NOMO-1 (cell line): ENCODE results near the gene SLC6A18.

Experiments used
- DNase-seq, 2 experiments: peaks; one replicate each; lab custom pipeline; 2025; ENCODE audit not compliant: unreplicated experiment in 2 of 2; lab: John Stamatoyannopoulos, UW

Gene SLC6A18

DNA sequence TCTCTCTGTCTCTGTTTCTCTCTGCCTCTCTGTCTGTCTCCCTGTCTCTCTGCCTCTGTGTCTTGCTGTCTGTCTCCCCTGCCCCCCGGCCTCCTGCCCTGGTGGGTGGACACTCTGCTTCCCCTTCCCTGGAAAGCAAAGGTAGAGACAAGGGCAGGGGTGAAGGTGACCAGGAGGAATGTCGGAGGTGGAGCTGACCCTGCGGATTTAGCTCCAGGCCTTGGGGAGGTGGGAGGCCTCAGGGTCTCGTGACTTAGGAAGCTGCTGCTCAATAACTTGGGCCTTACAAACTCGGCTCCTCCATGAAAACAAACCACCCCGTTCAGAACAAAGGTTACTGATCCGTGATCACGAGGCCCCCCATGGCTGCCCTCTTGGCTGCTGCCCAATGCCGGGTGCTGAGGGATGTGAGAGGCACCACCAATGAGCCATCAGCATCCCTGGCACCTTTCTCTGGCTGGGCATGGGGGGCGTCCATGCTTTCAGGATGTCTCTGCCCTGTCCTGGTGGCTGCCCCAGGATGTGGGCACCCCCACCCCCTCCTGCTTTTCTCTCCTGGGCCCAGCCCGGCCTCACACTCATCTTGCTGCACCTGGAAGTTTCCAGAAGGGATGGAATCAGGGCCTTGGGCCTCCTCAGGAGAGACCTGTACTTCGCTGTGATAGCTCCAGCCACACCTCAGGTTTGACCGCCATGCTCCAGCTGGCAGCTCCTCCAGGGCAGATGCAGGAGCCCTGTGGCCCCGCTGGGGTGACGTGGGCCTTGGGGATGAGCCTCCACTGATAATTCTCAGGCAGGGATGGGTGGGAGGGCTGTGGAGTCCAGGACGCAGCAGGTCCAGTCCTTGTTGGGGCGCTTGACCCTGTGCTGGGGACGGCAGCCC is 38.6 kb upstream of the SLC6A18 start:
- DNase-seq, result no peak

DNA sequence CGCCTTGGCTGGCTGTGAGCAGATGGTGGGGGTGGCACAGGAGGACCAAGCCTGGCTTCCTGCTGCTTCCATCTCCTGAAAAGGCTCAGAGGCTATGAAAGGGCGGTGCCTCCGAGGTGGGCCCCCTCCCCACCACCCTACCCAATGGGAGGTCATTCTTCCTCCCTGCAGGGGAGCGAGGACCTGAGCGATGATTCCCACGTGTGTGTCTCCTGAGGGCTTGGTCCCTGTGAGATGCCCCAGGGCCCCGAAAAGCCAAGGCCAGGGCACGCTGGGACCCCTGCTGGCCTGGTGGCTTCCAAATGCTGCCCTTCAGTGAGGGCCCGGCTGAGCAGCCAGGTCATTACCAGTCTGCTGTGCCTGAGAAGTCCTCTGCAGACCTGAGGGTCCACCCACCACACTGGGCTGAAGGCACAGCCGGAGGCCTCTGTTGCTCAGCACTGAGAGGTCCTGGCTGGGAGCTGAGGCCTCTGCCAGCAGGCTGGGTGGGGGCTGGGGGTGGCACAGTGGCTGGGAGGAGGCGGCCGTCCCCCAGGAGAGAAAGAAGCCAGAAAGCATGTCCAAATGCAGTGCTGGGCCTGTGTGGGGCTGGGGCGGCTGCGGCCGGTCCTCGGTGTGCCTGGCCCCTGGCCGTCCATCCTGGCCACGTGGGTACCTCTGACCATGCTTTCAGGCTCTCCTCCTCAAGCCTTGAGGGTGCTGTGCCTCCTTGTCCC is 37.8 kb upstream of the SLC6A18 start:
- no peak for DNase-seq

DNA sequence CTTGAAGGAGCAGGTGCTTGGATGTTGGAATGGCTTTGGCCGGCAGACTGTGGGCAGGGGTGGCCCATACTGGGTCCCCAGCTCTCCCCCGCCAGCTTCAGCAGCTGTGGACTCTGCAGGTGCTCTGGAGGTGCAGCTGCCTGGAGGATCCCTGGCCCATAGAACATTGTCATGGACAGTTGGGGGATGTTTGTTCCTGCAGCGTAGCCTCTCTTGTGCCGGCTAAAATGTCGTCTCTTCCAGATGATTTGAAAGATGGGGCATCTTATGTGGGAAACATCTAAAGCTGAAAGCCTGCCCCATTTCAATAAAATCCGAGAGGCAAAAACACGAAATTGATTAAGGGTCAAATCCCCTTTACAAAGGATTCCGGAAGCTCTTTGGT is 37.2 kb upstream of the SLC6A18 start:
- no peak for DNase-seq

DNA sequence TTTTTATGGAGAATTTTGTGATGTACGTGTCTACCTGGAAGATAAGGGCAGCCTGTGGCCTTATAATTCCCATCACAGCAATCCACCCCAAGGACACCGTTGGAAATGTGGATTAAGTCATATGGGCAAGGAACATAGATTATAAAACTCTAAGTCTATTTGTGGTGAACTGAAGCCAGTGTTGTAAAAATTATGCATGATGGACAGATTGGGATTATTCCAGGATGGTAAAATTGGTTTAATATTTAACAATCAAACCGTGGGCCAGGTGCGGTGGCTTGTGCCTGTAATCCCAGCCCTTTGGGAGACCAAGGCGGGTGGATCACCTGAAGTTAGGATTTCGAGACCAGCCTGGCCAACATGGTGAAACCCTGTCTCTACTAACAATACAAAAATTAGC is 36.7 kb upstream of the SLC6A18 start:
- DNase-seq, result no peak

DNA sequence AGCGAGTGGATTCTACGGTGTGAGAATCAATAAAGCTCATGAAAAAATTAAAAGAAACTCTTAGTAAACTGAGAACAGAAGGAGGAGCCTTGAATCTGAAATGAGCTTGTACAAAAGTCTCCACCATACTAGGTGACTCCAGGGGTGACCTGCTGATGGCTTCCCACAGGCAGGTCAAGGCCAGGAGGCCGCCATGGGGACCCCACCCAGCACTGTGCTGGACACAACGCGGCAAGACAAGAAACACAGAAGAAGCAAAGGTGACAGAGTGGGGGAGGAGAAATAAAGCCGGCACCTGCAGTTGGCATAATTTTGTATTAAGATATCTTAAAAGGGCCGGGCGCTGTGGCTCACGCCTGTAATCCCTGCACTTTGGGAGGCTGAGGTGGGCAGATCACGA is 35.9 kb upstream of the SLC6A18 start:
- no peak for DNase-seq

DNA sequence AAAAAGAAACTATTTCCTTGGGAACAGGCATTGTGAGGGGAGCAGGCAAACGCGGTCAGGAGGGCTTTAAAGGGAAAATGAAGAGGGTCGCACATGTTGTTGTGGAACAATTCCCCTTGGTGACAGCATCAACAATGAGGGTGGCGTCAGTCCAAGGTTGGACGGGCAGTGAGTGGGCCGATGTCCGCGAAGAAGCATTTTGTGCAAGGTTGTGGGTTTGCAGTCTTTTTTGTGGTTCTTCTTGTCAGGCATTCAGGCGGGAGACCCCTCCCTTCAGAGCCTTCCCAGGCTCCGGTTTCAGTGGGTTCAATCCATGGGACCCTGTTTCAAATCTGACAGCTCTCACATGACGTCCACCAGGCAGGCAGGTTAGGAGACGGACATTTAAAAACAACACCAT is 34.9 kb upstream of the SLC6A18 start:
- DNase-seq, result no peak

DNA sequence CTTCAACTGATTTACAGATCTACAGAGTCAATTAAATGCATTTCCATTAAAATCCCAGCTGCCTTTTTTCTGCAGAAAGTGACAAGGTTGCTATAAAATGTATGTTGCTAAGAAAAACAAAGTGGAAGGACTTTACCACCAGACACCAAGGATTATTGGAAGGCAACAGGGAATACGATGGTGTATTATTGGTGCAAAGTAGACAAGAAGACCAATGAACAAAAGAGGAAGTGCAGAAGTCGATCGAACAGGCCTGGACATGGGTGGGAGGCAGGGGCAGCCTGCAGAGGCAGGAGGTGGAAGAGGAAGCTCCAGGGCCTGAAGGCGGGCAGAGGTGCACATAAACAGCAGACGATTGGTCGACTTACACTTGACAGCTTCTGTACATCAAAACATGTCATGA is 34.3 kb upstream of the SLC6A18 start:
- DNase-seq, result peak; percentile 93

DNA sequence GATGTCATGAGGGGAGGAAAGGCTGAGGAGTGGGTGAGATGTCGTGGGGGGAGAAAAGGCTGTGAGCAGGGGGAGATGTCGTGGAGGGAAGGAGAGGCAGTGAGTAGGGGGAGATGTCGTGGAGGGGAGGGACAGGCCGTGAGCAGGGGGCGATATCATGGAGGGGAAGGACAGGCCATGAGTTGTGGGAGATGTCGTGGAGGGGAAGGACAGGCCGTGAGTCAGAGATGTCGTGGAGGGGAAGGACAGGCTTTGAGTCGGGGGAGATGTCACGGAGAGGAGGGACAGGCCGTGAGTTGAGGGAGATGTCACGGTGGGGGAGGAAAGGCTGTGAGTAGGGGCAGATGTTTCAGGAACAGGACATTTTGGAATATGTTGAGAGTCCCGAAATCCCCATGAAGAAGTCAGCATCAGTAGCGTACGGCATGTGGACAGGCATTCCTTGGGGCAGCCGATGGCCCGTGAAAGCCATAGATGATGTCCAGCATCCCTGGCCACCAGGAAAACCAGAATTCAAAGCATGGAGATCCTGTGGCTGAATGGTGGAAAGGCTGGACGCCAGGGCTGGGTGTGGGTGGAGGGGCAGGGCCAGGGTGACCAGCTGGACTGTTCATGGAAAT is 32.1 kb upstream of the SLC6A18 start:
- DNase-seq, result no peak

DNA sequence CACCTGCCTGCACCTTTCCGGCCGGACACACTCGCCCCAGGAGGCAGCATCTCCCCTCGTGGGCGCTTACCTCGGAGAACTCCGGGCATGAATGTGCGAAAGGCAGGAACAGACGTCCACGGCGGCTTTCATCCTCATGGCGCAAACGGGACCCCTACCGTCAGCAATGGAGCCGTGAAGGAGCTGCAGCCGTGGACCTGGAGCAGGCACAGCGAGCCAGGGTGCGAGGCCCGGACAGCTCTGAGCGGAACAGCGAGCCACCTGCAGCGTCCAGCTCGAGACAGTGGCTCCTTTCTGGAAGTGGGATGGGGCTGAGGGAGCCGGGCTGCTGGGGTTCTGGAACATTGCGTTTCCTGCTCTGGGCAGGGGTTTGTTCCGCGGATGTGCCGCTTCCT is 31.6 kb upstream of the SLC6A18 start:
- DNase-seq, result no peak

DNA sequence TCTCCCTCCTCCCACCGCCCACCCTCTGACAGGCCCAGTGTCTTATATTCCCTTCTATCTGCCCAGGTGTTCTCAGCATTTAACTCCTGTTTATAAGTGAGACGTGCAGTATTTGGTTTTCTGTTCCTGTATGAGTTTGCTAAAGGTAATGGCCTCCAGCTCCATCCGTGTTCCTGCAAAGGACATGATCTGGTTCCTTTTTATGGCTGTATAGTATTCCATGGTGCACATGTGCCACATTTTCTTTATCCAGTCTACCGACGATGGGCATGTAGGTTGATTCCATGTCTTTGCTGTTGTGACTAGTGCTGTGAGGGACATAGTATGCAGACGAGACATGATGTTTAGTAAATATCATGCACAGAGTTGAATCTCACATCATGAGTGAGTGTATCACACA is 30.8 kb upstream of the SLC6A18 start:
- no peak for DNase-seq

DNA sequence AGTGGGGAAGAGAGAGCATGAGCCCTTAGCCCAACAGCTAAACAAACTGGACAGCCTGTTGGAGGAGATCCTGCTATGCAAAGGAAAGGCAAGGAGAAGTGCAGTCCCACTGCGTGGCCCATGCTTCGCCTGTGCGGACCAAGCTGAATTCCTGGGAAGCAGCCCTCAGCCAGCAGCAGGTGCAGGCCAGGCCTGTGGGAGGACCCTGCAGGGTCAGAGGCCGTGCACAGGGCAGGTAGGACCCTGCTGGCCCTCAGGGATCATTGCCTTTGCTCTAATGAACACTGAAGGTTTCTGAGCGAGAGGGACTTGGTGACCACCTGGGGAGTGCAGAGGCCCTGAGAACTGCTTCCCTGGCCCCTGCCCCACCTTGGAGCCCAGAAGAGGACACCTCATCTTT is 29.7 kb upstream of the SLC6A18 start:
- no peak for DNase-seq

DNA sequence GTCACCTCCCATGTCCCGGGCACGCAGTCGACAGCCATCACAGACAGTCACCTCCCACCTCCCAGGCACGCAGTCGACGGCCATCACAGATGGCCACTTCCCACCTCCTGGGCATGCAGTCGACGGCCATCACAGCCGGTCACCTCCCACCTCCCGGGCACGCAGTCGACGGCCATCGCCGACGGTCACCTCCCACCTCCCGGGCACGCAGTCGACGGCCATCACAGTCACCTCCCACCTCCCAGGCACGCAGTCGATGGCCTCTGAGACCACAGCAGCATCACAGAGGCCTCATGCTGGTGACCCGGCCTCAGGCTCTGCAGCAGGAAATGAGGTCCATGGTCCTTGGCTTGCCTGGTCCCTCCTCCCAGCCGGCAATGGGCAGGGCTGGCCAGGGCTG is 29.3 kb upstream of the SLC6A18 start:
- DNase-seq, result no peak

DNA sequence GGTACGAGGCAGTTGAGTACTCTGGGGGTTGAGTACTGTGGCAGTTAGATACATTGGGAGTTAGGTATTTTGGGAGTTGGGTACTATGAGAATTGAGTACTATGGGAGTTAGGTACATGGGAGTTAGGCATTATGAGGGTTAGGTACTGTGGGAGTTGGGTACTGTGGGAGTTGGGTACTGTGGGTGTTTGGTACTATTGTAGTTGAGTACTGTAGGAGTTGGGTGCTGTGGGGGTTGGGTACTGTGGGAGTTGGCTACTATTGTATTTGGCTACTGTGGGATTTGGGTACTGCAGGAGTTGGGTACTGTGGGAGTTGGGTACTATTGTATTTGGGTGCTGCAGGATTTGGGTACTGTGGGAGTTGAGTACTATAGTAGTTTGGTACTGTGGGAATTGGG is 28.6 kb upstream of the SLC6A18 start:
- no peak for DNase-seq

DNA sequence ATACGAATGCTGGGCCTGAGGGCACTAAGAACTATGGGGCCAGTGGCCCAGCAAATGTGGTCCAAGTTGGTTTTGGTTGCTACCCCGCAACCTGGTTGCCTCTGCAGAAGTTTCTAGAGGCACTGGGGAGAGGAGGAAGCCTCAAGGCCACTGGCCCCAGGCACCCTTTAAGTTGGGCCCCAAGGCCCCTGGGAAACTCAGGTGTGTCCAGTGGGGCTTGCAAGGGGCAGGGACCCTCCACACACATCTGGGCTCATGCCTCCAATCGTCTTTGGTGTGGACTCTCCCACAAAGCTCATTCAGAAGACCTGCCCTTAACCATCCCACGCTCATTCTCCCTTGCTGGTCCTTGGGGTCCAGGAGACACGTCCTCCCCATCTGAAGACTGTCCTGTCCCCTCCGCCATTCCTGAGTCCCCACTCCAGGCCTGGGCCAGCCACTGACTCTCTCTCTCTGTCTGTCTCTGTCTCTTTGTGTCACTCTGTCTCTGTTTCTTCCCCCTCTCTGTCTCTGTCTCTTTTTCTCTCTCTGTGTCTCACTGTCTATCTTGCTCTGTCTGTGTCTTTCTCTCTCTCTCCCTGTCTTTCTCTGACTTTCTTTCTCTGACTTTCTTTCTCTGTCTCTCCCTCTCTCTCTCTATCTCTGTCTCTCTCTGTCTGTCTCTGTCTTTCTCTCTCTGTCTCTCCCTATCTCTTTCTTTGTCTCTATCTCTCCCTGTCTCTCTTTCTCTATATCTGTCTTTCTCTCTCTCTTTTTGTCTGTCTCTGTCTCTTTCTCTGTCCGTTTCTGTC is 27.1 kb upstream of the SLC6A18 start:
- no peak for DNase-seq

DNA sequence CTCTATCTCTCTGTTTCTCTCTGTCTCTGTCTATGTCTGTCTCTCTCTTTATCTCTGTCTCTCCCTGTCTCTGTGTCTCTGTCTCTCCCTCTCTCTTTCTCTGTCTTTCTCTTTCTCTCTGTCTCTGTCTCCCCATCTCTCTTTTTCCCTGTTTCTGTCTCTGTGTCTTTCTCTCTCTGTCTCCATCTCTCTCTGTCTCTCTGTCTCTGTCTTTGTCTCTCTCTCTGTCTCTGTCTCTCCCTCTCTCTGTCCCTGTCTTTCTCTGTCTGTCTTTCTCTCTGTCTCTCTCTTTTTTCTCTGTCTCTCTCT is 25.9 kb upstream of the SLC6A18 start:
- DNase-seq, result no peak

DNA sequence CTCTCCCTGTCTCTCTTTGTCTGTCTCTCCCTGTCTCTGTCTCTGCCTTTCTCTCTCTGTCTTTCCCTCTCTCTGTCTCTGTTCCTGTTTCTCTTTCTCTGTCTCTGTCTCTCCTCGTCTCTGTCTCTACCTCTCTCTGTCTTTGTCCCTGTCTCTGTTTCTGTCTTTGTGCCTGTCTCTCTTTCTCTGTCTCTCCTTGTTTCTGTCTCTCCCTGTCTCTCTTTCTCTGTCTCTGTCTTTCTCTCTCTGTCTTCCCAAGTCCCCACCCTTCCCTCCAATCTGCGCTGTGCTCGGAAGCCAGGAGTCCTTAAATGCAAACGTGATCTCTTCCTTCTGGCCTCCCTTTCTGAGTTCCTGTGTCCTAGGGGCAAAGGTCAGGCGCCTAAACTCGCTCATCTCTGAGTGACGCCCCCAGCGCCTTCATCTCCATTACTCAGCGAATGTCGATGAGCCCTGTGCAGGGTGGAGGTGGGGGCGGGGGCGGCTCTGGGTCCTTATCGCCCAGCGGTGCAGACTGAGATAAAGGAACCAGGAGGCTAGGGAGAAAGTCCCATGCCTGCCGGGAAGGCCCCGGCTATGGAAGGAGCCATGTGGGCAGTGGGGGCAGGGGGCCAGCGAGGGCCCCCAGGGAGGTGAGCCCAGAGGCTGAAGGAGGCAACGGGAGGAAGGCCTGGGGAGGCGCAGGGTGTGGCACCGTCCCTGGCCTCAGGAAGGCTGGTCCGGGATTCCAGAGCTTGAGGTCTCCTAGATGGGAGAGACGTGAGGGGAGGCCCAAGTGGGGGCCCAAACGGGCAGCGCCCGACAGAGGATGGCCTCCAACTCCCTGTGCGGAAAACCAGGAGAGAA is 25.3 kb upstream of the SLC6A18 start:
- peak in 1 of 2 experiments; percentile 12 for DNase-seq

DNA sequence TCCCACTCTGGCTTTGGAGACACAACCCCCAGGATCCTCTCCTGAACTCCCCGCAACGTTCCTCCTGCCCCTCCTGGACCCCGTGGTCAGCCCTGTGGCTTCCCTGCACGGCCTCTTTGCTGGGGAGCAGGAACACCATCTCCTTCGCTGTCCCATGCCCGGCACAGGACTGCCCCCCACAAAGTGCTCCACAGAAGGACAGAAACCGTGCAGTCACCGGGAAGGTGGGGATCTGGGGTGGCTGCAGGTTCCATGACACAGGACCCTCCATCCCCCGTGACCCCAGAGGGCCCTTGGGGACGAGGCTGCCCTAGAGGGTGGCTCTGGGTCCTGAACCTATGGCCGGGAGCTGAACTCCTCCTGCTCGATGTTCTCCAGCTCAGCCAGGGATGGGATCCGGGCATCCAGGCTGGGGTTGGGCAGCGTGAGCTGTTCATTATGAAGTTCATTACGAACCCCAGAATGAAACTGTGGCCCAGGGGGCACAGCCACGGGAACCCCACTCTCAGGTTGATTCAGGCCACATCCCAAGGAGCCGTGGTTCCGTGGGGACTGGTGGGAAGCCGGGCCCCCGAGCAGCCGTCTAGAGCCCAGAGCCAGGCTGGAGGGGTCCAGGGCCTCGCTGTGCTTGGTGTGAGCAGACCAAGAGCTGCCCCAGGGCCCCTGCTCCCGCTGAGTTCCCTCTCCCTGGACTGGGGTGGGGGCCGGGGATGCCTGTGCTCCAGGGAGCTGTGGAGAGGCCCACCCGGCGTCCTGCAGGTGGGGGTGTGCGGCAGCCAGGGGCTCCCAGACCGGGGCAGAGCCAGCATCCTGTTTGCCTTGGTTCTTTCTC is 24.5 kb upstream of the SLC6A18 start:
- DNase-seq, result no peak

DNA sequence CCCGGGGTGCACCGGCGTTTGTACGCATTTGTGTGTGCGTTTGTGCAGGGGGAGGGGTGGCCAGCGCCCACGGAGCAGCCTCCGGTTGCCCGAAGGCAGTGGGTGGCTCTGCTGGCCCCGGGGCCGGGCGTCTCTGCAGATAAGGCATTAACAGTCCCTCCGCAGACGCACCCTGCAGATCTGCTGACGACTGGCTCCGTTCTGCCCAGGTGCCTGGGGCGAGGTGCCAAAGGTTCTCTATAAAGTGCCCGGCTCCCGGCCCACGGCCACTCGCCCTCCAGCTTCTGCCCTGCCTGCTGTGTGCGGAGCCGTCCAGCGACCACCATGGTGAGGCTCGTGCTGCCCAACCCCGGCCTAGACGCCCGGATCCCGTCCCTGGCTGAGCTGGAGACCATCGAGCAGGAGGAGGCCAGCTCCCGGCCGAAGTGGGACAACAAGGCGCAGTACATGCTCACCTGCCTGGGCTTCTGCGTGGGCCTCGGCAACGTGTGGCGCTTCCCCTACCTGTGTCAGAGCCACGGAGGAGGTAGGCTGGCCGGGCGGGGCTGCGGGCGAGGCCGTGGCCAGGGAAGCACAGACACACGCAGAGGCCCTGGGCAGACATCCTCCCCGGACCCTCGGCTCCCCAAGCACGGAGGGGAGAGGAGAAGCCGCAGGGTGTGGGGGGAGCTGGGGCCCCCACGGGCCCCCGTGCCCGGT is 23.7 kb upstream of the SLC6A18 start, which contains the start of gene SLC6A19:
Gene SLC6A19 (plus strand): TSS at position 269 of the 699 bp plus-strand sequence. CDS start 56 bp downstream, at position 325.
- DNase-seq, result no peak
